DOHH2 (cell line): ENCODE data around the gene HSD11B1L.

Experiments
- H3F3A ChIP-seq: fragments of 200-600 bp; sonication (generic), shearing (Covaris generic); 2 replicates; pipeline ENCODE4 v1.6.0; 2016; ENCODE audit warnings: antibody characterized with exemption, mild to moderate bottlenecking; ENCODE audit not compliant: control insufficient read depth, insufficient read depth
- H3K27ac ChIP-seq: fragments of 200-600 bp; sonication (generic); 2 replicates; pipeline ENCODE4 v1.5.1; 2014; ENCODE audit warnings: low read depth, mild to moderate bottlenecking, low read length, moderate library complexity
- H3K27me3 ChIP-seq: fragments of 200-600 bp; sonication (generic); 2 replicates; pipeline ENCODE4 v1.6.1; 2014; ENCODE audit warnings: mild to moderate bottlenecking, low read length, mixed read lengths; ENCODE audit not compliant: control insufficient read depth
- H3K36me3 ChIP-seq: fragments of 200-600 bp; sonication (generic); 2 replicates; pipeline ENCODE4 v1.6.1; 2014; ENCODE audit warnings: mild to moderate bottlenecking, low read length, moderate library complexity, mixed read lengths; ENCODE audit not compliant: control insufficient read depth
- H3K4me1 ChIP-seq: fragments of 200-600 bp; sonication (generic); 2 replicates; pipeline ENCODE4 v1.6.1; 2014; ENCODE audit warnings: mild to moderate bottlenecking, low read length, mixed read lengths; ENCODE audit not compliant: control insufficient read depth
- H3K4me2 ChIP-seq: fragments of 200-600 bp; sonication (generic); 2 replicates; pipeline ENCODE4 v1.6.0; 2014; ENCODE audit warnings: mild to moderate bottlenecking, low read length, moderate library complexity
- H3K4me3 ChIP-seq: fragments of 200-600 bp; sonication (generic); 2 replicates; pipeline ENCODE4 v1.5.1; 2014; ENCODE audit warnings: mild to moderate bottlenecking, low read length, mixed read lengths
- H3K79me2 ChIP-seq: fragments of 200-600 bp; sonication (generic); 2 replicates; pipeline ENCODE4 v1.6.1; 2014; ENCODE audit warnings: mild to moderate bottlenecking, low read length, mixed read lengths; ENCODE audit not compliant: control insufficient read depth
- H3K9me2 ChIP-seq: fragments of 200-600 bp; sonication (generic); replicated peaks from 2 replicates; pipeline ENCODE4 v1.6.1; 2014; ENCODE audit warnings: mild to moderate bottlenecking, low read length, mixed read lengths; ENCODE audit not compliant: control insufficient read depth
- H3K9me3 ChIP-seq: fragments of 200-600 bp; sonication (generic); 2 replicates; pipeline ENCODE4 v1.6.1; 2014; ENCODE audit warnings: antibody characterized with exemption, low read length, mixed read lengths; ENCODE audit not compliant: control insufficient read depth, insufficient read depth
- H4K20me1 ChIP-seq: fragments of 200-600 bp; sonication (generic); 2 replicates; pipeline ENCODE4 v1.6.0; 2014; ENCODE audit warnings: low read depth, mild to moderate bottlenecking, antibody characterized with exemption, low read length, moderate library complexity; ENCODE audit not compliant: control insufficient read depth, insufficient read depth
- EZH2phosphoT487 ChIP-seq: fragments of 200-600 bp; sonication (generic); IDR thresholded peaks from 2 replicates; pipeline ENCODE4 v1.6.1; 2017; ENCODE audit warnings: borderline replicate concordance, mild to moderate bottlenecking, antibody characterized with exemption, low read length, moderate library complexity, mixed read lengths
- TF ChIP-seq, protein P1 (sequence below): fragments of 200-600 bp; sonication (generic); IDR thresholded peaks from one replicate; pipeline ENCODE4 v1.5.1; 2014; ENCODE audit warnings: antibody characterized with exemption, mild to moderate bottlenecking, low read depth, low read length; ENCODE audit not compliant: poor library complexity, severe bottlenecking

HSD11B1L gene

DNA sequence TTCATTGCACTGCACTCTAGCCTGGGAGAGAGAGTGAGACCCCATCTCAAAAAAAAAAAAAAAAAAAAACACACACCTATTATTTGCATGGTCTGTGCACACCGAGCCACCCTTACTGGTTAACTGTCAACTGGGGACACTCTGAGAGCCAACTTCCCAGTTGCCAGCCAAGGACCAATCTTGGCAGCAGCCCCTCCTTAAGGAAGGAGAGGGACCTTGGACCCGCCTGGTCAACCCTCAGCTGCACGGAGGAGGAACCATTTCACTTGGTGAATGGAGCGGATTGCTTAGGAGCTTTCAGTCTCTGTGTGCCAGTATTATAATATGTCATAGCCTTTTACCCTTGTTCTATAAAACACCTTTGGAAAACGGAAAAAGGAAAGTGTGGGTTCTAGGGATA, 25.4 kb upstream of the HSD11B1L start:
- H3K4me3 ChIP-seq, result no peak overlapping the region
- no peaks in the 10 kb centered on the region for H3K9me3 ChIP-seq
- H3K27me3 ChIP-seq, result no peaks in the 10 kb centered on the region
- TF ChIP-seq EZH2phosphoT487, result no peak
- TF ChIP-seq, protein P1, sequence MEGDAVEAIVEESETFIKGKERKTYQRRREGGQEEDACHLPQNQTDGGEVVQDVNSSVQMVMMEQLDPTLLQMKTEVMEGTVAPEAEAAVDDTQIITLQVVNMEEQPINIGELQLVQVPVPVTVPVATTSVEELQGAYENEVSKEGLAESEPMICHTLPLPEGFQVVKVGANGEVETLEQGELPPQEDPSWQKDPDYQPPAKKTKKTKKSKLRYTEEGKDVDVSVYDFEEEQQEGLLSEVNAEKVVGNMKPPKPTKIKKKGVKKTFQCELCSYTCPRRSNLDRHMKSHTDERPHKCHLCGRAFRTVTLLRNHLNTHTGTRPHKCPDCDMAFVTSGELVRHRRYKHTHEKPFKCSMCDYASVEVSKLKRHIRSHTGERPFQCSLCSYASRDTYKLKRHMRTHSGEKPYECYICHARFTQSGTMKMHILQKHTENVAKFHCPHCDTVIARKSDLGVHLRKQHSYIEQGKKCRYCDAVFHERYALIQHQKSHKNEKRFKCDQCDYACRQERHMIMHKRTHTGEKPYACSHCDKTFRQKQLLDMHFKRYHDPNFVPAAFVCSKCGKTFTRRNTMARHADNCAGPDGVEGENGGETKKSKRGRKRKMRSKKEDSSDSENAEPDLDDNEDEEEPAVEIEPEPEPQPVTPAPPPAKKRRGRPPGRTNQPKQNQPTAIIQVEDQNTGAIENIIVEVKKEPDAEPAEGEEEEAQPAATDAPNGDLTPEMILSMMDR, result no peak
- no peak overlapping the region for H3K27ac ChIP-seq
- H3K4me2 ChIP-seq, result no peak overlapping the region
- no peaks in the 10 kb centered on the region for H4K20me1 ChIP-seq
- peaks cover 90% of the 10 kb centered on the region for H3K36me3 ChIP-seq
- H3K9me2 ChIP-seq, result no peaks in the 10 kb centered on the region
- no peaks in the 10 kb centered on the region; the same call in 1 of the 2 replicates for H3F3A ChIP-seq
- no peaks in the 10 kb centered on the region for H3K4me1 ChIP-seq
- no peaks in the 10 kb centered on the region; the same call in none of the 2 replicates for H3K79me2 ChIP-seq

DNA sequence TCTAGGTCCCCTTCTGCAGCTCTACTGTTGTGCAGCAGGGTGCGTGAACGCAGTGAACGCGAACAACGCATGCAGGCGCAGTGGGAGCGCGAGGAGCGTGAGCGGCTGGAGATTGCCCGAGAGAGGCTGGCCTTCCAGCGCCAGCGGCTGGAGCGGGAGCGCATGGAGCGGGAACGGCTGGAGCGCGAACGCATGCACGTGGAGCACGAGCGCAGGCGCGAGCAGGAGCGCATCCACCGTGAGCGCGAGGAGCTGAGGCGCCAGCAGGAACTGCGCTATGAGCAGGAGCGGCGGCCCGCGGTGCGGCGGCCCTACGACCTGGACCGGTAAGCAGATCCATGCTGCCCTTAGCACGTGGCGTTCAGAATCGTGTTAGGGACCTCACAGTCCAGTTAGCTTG, 19.3 kb upstream of the HSD11B1L start:
- Histone ChIP-seq H3K4me1 (no peaks in the 10 kb centered on the region), H3K4me3 (no peak overlapping the region), H3K79me2 (peaks cover 2% of the 10 kb centered on the region; the same call in 1 of the 2 replicates), H3F3A (no peaks in the 10 kb centered on the region), H3K9me3 (no peaks in the 10 kb centered on the region), H3K4me2 (no peak overlapping the region), H3K27me3 (no peaks in the 10 kb centered on the region), H3K36me3 (peaks cover 89% of the 10 kb centered on the region), H4K20me1 (0 out of 2 replicates have a peak, but pooled peaks cover 8% of the 10 kb centered on the region), H3K9me2 (no peaks in the 10 kb centered on the region), H3K27ac (no peak overlapping the region)
- no peak for TF ChIP-seq EZH2phosphoT487
- TF ChIP-seq, protein P1, result no peak

DNA sequence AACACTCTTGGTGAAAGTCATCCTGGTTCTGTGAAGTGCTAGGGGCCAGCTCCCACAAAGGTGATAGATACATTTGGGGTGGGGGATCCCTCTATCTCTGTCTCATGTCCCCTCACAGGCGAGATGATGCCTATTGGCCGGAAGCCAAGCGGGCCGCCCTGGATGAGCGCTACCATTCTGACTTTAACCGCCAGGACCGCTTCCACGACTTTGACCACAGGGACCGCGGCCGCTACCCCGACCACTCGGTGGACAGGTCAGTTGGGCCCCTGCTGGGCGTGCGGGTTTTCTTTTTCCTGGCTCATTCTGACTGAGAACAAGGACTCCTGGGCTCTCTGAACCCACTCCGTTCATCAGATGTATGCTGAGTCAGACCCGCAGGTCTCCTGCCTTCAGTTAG, 16.9 kb upstream of the HSD11B1L start:
- Histone ChIP-seq H3K79me2 (peaks cover 2% of the 10 kb centered on the region; the same call in 1 of the 2 replicates), H3K36me3 (peaks cover 94% of the 10 kb centered on the region), H3K27ac (no peak overlapping the region), H3K27me3 (no peaks in the 10 kb centered on the region), H3K9me3 (no peaks in the 10 kb centered on the region), H4K20me1 (0 out of 2 replicates have a peak, but pooled peaks cover 8% of the 10 kb centered on the region), H3K4me3 (no peak overlapping the region), H3F3A (no peaks in the 10 kb centered on the region), H3K9me2 (no peaks in the 10 kb centered on the region), H3K4me1 (no peaks in the 10 kb centered on the region), H3K4me2 (no peak overlapping the region)
- TF ChIP-seq, protein P1, result no peak
- TF ChIP-seq EZH2phosphoT487, result no peak

DNA sequence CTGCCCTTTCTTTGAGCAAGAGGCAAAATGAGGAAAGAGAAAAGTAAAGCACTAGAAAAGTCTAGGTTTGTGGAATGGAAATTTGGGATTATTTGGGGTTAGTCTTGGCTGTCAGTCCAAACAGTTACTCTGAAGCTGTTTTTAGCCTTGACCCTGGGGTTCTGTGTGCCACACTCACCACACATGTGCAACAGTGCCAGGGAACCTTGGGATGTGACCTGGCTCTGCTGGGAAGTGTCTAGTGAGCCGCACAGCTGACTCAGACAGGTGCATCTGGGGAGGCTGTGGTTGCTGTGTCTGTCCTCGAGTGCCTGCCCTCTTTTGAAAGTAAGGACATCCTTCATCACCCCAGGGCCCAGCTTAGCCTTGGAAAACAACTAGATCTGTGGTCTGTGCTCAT, 16.3 kb upstream of the HSD11B1L start:
- Histone ChIP-seq H3K4me1 (no peaks in the 10 kb centered on the region), H3K36me3 (peaks cover 94% of the 10 kb centered on the region), H3K27ac (no peak overlapping the region), H3K9me3 (no peaks in the 10 kb centered on the region), H3K9me2 (no peaks in the 10 kb centered on the region), H3K4me3 (no peak overlapping the region), H3K27me3 (no peaks in the 10 kb centered on the region), H3F3A (no peaks in the 10 kb centered on the region), H4K20me1 (0 out of 2 replicates have a peak, but pooled peaks cover 8% of the 10 kb centered on the region), H3K79me2 (peaks cover 2% of the 10 kb centered on the region; the same call in 1 of the 2 replicates), H3K4me2 (no peak overlapping the region)
- TF ChIP-seq, protein P1, result no peak
- no peak for TF ChIP-seq EZH2phosphoT487
